Kidney glomerular epithelial cell (primary cell): ENCODE data around the gene GARRE1.

Experiments
- DNase-seq: peaks from one replicate; lab custom pipeline; 2025; lab: John Stamatoyannopoulos, UW

GARRE1 gene

DNA sequence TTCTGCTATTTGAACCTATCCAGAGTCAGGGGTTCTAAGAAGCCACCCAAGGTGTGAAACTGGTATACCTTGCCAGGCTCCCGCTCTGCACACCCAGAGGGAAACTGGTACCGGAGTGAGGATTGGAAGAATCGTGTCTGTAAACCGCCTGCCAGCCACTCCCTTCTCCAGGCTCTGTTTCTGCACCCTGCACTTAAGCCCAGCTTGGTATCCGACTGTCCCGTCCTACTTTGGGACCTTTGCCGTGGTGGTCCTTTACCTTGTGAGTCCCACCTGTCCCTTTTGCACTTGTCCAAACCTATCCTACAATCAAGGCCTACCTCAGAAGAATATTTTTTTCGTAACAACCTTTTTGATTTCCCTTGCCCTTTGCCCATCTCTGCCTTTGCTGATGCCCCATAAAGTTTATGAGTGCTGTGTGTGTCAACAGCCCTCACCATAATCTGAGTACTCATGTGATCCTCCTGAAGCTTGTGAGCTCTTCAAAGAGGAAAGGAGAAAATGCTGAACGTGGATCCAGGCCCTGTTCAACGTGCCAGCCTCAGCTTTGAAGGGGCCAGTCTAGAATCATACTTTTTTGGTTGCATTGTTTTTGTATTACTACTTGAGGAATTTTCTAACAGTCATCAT is 44.7 kb downstream of the GARRE1 start:
- no peak for DNase-seq

DNA sequence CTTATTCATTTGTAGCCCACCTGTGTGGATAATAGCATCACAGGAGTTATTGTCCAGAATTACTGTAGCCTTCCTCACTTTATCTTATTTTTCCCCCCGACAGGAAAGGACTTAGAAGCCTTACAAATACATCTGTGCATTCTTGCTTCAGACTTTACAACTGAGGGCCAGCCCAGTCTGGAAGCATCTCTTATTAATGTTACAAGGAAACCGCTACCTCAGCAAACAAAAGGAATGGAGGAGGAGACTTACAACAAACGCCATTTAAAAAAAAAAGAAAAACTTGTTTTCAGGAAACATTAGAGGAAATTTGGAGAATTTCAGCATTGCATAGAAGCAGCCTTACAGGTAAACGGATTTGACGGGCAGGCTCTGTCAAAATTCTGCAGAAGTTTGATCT is 45.2 kb downstream of the GARRE1 start:
- DNase-seq, result no peak

DNA sequence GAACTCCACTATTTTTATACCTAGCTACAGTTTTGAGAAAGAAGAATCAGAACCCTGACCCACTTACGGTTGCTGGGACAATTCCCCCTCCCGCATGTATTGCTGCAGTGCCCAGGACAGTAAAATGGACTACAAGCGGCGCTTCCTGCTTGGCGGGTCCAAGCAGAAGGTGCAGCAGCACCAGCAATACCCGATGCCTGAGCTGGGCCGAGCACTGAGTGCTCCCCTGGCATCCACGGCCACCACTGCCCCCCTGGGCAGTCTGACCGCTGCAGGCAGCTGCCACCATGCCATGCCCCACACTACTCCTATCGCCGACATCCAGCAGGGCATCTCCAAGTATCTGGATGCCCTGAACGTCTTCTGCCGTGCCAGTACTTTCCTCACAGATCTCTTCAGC is 46.0 kb downstream of the GARRE1 start:
- no peak for DNase-seq

DNA sequence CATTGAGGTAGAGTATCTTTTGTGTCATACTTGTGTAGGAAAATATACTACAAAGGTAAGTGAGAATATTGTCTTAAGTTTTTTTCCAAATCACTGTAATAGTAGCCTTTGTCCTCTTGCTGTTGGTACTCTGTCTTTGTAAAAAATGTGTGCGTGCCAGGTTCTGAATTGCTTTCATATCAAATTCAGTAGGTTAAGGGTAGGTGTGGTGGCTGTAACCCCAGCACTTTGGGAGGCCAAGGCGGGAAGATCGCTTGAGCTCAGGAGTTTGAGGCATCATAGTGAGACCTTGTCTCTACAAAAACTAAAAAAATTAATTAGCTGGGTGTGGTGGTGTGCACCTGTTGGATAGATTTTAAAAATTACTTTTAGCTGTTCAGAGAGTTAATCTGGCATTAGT is 46.6 kb downstream of the GARRE1 start:
- DNase-seq, result no peak
